Measurements from ENCODE around the gene TMEM256.

DNA sequence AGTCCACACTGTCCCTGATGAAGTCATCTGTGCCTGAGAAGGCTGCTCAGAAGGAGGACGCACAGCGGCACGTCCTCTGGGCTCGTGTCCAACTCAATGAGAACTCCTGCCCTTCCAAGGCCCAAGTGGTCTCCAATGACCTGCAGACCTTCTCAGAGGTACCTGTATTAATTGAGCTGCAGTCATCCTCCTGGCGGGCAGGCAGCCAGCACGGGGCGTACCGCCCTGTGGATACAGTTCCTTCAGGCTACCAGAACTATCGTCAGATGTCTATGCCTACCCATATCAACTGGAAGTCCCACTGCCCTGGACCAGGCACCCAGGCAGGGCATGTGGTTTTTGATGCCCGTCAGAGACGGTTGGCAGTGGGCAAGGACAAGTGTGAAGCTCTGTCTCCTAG, 28.4 kb upstream of the TMEM256 start:
- TF ChIP-seq, protein P1, sequence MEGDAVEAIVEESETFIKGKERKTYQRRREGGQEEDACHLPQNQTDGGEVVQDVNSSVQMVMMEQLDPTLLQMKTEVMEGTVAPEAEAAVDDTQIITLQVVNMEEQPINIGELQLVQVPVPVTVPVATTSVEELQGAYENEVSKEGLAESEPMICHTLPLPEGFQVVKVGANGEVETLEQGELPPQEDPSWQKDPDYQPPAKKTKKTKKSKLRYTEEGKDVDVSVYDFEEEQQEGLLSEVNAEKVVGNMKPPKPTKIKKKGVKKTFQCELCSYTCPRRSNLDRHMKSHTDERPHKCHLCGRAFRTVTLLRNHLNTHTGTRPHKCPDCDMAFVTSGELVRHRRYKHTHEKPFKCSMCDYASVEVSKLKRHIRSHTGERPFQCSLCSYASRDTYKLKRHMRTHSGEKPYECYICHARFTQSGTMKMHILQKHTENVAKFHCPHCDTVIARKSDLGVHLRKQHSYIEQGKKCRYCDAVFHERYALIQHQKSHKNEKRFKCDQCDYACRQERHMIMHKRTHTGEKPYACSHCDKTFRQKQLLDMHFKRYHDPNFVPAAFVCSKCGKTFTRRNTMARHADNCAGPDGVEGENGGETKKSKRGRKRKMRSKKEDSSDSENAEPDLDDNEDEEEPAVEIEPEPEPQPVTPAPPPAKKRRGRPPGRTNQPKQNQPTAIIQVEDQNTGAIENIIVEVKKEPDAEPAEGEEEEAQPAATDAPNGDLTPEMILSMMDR (IDR thresholded peaks at IDR 0.05), result no peak
- TF ChIP-seq POLR2A (IDR thresholded peaks at IDR 0.05), result no peak
- TF ChIP-seq POLR2AphosphoS5 (IDR thresholded peaks at IDR 0.05), result no peak
- no peak for TF ChIP-seq EP300 (IDR thresholded peaks at IDR 0.05; ENCODE audit: low read depth)

All from transverse colon (tissue), 4 donors.